Activated naive CD4-positive, alpha-beta T cell treated with anti-CD3 and anti-CD28 coated beads for 36 hours (primary cell): ENCODE results near the gene SCUBE1. TPM values are rescaled to one million over a fixed set of nuclear protein-coding genes. Genes with fewer than 3 reads are reported as not detected.

Source experiments
- CTCF ChIA-PET: fragments of 350-600 bp; sonication (Branson Sonifier 250); formaldehyde crosslinking; loops from one replicate; lab custom pipeline; 2021; ENCODE audit warnings: antibody characterized with exemption; lab: Charles Lee
- DNase-seq: peaks from one replicate; pipeline ENCODE4 v3.0.0-alpha.2; 2020
- H3K27ac Mint-ChIP-seq: one replicate; pipeline ENCODE4 v1.8.0; 2021; ENCODE audit warnings: mild to moderate bottlenecking, mixed read lengths
- H3K27me3 Mint-ChIP-seq: one replicate; pipeline ENCODE4 v1.8.0; 2021; ENCODE audit warnings: low read depth, mixed read lengths
- H3K36me3 Mint-ChIP-seq: one replicate; pipeline ENCODE4 v1.8.0; 2021; ENCODE audit warnings: low read depth, mixed read lengths
- H3K4me1 Mint-ChIP-seq: one replicate; pipeline ENCODE4 v1.8.0; 2021; ENCODE audit warnings: low read depth, mixed read lengths
- H3K4me3 Mint-ChIP-seq: one replicate; pipeline ENCODE4 v1.8.0; 2021; ENCODE audit warnings: mild to moderate bottlenecking, moderate library complexity, mixed read lengths
- H3K9me3 Mint-ChIP-seq: one replicate; pipeline ENCODE4 v1.8.0; 2021; ENCODE audit warnings: mixed read lengths
- intact Hi-C: fragments of 100-400 bp; cut with micrococcal nuclease; formaldehyde crosslinking; loops from one replicate; pipeline ENCODE4 v1.15.1; 2023
- total RNA-seq, 2 experiments: library from RNA; stranded (reverse); gene quantifications; one replicate each; pipeline ENCODE4 v1.2.3, GENCODE V29; 2021

The SCUBE1 gene
- total RNA-seq, 2 experiments from 2014 or later, result not detected

- no peak overlapping the region for H3K4me3 Mint-ChIP-seq
- no peak for DNase-seq
- no peak overlapping the region for H3K27ac Mint-ChIP-seq
- H3K4me1 Mint-ChIP-seq, result no peaks in the 10 kb centered on the region
- intact Hi-C loops, result no loop called here
- no peaks in the 10 kb centered on the region for H3K27me3 Mint-ChIP-seq
- no peaks in the 10 kb centered on the region for H3K9me3 Mint-ChIP-seq
- CTCF ChIA-PET, result no interaction called here
- H3K36me3 Mint-ChIP-seq, result no peaks in the 10 kb centered on the region
These were observed 38.2 kb downstream of the SCUBE1 start for GRCh38 chr22:43304831-43305590.

- intact Hi-C loops, result no loop called here
- no peaks in the 10 kb centered on the region for H3K9me3 Mint-ChIP-seq
- no peak overlapping the region for H3K4me3 Mint-ChIP-seq
- no peaks in the 10 kb centered on the region for H3K4me1 Mint-ChIP-seq
- no peaks in the 10 kb centered on the region for H3K27me3 Mint-ChIP-seq
- no peak for DNase-seq
- no peaks in the 10 kb centered on the region for H3K36me3 Mint-ChIP-seq
- no peak overlapping the region for H3K27ac Mint-ChIP-seq
- CTCF ChIA-PET, result interaction anchor here (0.6 kb wide), 1 partner anchor 48 kb away, joined by 4 read pairs; no protein-coding TSS in a partner anchor
These were observed 39.4 kb downstream of the SCUBE1 start for GRCh38 chr22:43303751-43304150.

- no peaks in the 10 kb centered on the region for H3K27me3 Mint-ChIP-seq
- no peak overlapping the region for H3K4me3 Mint-ChIP-seq
- CTCF ChIA-PET, result interaction anchor here (0.6 kb wide), 1 partner anchor 48 kb away, joined by 4 read pairs; no protein-coding TSS in a partner anchor
- H3K27ac Mint-ChIP-seq, result no peak overlapping the region
- no peaks in the 10 kb centered on the region for H3K9me3 Mint-ChIP-seq
- no peaks in the 10 kb centered on the region for H3K36me3 Mint-ChIP-seq
- H3K4me1 Mint-ChIP-seq, result no peaks in the 10 kb centered on the region
- DNase-seq, result no peak
- intact Hi-C loops, result no loop called here
These were observed 40.0 kb downstream of the SCUBE1 start for GRCh38 chr22:43303166-43303565.

- Mint-ChIP-seq H3K36me3 (no peaks in the 10 kb centered on the region), H3K9me3 (no peaks in the 10 kb centered on the region), H3K4me1 (no peaks in the 10 kb centered on the region), H3K27me3 (no peaks in the 10 kb centered on the region), H3K27ac (no peak overlapping the region), H3K4me3 (no peak overlapping the region)
- CTCF ChIA-PET, result no interaction called here
- DNase-seq, result no peak
- intact Hi-C loops, result no loop called here
These were observed 40.6 kb downstream of the SCUBE1 start for GRCh38 chr22:43302531-43303041.

- no peak for DNase-seq
- H3K36me3 Mint-ChIP-seq, result no peaks in the 10 kb centered on the region
- CTCF ChIA-PET, result interaction anchor here (1.4 kb wide), 1 partner anchor 14 kb away, joined by 3 read pairs; no protein-coding TSS in a partner anchor
- H3K4me3 Mint-ChIP-seq, result no peak overlapping the region
- H3K9me3 Mint-ChIP-seq, result no peaks in the 10 kb centered on the region
- no peaks in the 10 kb centered on the region for H3K4me1 Mint-ChIP-seq
- no peak overlapping the region for H3K27ac Mint-ChIP-seq
- no peaks in the 10 kb centered on the region for H3K27me3 Mint-ChIP-seq
- intact Hi-C loops, result no loop called here
These were observed 41.3 kb downstream of the SCUBE1 start for GRCh38 chr22:43301866-43302265.

- Mint-ChIP-seq H3K36me3 (no peaks in the 10 kb centered on the region), H3K4me3 (no peak overlapping the region), H3K4me1 (no peaks in the 10 kb centered on the region), H3K9me3 (no peaks in the 10 kb centered on the region), H3K27me3 (no peaks in the 10 kb centered on the region), H3K27ac (no peak overlapping the region)
- DNase-seq, result no peak
- CTCF ChIA-PET, result interaction anchor here (1.4 kb wide), 1 partner anchor 13 kb away, joined by 3 read pairs; no protein-coding TSS in a partner anchor
- intact Hi-C loops, result no loop called here
These were observed 42.1 kb downstream of the SCUBE1 start for GRCh38 chr22:43300891-43301676.

- Mint-ChIP-seq H3K4me1 (no peaks in the 10 kb centered on the region), H3K4me3 (no peak overlapping the region), H3K27me3 (no peaks in the 10 kb centered on the region), H3K9me3 (no peaks in the 10 kb centered on the region), H3K36me3 (no peaks in the 10 kb centered on the region), H3K27ac (no peak overlapping the region)
- DNase-seq, result no peak
- CTCF ChIA-PET, result interaction anchor here (0.6 kb wide), 1 partner anchor 67 kb away, joined by 3 read pairs; no protein-coding TSS in a partner anchor
- intact Hi-C loops, result no loop called here
These were observed 43.4 kb downstream of the SCUBE1 start for GRCh38 chr22:43299736-43300135.

- no peaks in the 10 kb centered on the region for H3K27me3 Mint-ChIP-seq
- no peaks in the 10 kb centered on the region for H3K9me3 Mint-ChIP-seq
- CTCF ChIA-PET, result interaction anchor here (1.2 kb wide), 1 partner anchor 48 kb away, joined by 4 read pairs; no protein-coding TSS in a partner anchor
- H3K27ac Mint-ChIP-seq, result no peak overlapping the region
- DNase-seq, result no peak
- intact Hi-C loops, result no loop called here
- H3K4me3 Mint-ChIP-seq, result no peak overlapping the region
- H3K36me3 Mint-ChIP-seq, result no peaks in the 10 kb centered on the region
- H3K4me1 Mint-ChIP-seq, result no peaks in the 10 kb centered on the region
These were observed 44.9 kb downstream of the SCUBE1 start for GRCh38 chr22:43298062-43298801.

GRCh38 chr22:43297270-43298061 lies 45.7 kb downstream of the SCUBE1 start:
- CTCF ChIA-PET, result interaction anchor here (1.2 kb wide), 1 partner anchor 49 kb away, joined by 4 read pairs; no protein-coding TSS in a partner anchor
- H3K27me3 Mint-ChIP-seq, result no peaks in the 10 kb centered on the region
- no peak overlapping the region for H3K4me3 Mint-ChIP-seq
- no peaks in the 10 kb centered on the region for H3K9me3 Mint-ChIP-seq
- DNase-seq, result no peak
- no peak overlapping the region for H3K27ac Mint-ChIP-seq
- intact Hi-C loops, result no loop called here
- no peaks in the 10 kb centered on the region for H3K36me3 Mint-ChIP-seq
- H3K4me1 Mint-ChIP-seq, result no peaks in the 10 kb centered on the region

GRCh38 chr22:43296276-43296902 lies 46.8 kb downstream of the SCUBE1 start:
- CTCF ChIA-PET, result no interaction called here
- intact Hi-C loops, result no loop called here
- DNase-seq, result no peak

GRCh38 chr22:43295660-43296059 lies 47.5 kb downstream of the SCUBE1 start:
- CTCF ChIA-PET, result no interaction called here
- Mint-ChIP-seq H3K4me1 (no peaks in the 10 kb centered on the region), H3K27me3 (no peaks in the 10 kb centered on the region), H3K36me3 (no peaks in the 10 kb centered on the region), H3K27ac (no peak overlapping the region), H3K4me3 (no peak overlapping the region), H3K9me3 (no peaks in the 10 kb centered on the region)
- intact Hi-C loops, result no loop called here
- no peak for DNase-seq

More at GRCh38 chr22:43296276-43296902, 46.8 kb downstream of the SCUBE1 start:
- Mint-ChIP-seq H3K27ac (no peak overlapping the region), H3K27me3 (no peaks in the 10 kb centered on the region), H3K9me3 (no peaks in the 10 kb centered on the region), H3K4me3 (no peak overlapping the region), H3K4me1 (no peaks in the 10 kb centered on the region), H3K36me3 (no peaks in the 10 kb centered on the region)
